ENCODE results near the gene APCDD1.

The APCDD1 gene

DNA sequence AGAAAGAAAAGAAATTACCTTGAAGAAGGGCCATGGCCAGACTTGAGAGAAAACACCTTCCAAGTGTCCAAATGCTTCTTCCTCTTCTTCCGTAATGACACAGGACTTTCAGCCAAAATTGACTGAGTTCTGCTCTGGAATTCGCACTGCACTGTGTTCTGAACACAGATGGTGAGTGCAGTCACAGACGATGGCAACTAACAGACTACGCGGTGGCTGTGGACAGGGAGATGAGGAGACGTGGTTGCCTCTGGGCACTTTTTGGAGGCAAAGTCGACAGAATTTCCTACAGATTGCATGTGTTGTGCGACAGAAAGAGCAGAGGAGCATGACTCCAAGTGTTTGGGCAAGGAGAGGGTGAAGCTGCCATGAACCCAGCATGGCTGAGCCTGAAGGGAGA, 67.1 kb downstream of the APCDD1 start:
- POLR2A ChIA-PET, result no interaction called here
- Histone ChIP-seq H3K4me3 (ENCODE audit: control insufficient read depth in 1 of 7, extremely low read depth in 1 of 7, insufficient read depth in 4 of 7, low read depth in 2 of 7, low read length in 6 of 7) (no peak overlapping the region), H3K36me3 (ENCODE audit: control insufficient read depth in 4 of 4, insufficient read depth in 4 of 4, low read length in 3 of 4) (no peaks in the 10 kb centered on the region), H3K4me1 (ENCODE audit: control extremely low read depth in 1 of 4, control insufficient read depth in 4 of 4, insufficient read depth in 4 of 4, low read length in 3 of 4) (peaks cover 0 to 26% (median 17%) of the 10 kb centered on the region in 4 experiments), H3K27me3 (replicated peaks in 2 of 5; ENCODE audit: control insufficient read depth in 4 of 5, insufficient read depth in 5 of 5, low read length in 4 of 5) (no peaks in the 10 kb centered on the region), H3K27ac (ENCODE audit: insufficient read depth in 1 of 2, low read depth in 1 of 2, low read length in 2 of 2, poor library complexity in 1 of 2, severe bottlenecking in 2 of 2) (no peak overlapping the region), H3K9me3 (ENCODE audit: control extremely low read depth in 1 of 5, control insufficient read depth in 4 of 5, insufficient read depth in 2 of 5, low read depth in 1 of 5, low read length in 4 of 5) (peaks cover 0 to 3% (median 0%) of the 10 kb centered on the region in 5 experiments)
- DNase-seq, result no peak
- WGBS (ENCODE audit: insufficient coverage), result 99% methylated on average over 8 of the region's 8 CpGs
- CTCF ChIA-PET, result interaction anchor here (0.7 to 2.7 kb wide), 3 partner anchors 486 to 551 kb away, joined by 3 to 20 read pairs (median 3); no protein-coding TSS in a partner anchor

GRCh38 chr18:10522574-10522973, 68.1 kb downstream of the APCDD1 start:
- Histone ChIP-seq H3K4me1 (ENCODE audit: control extremely low read depth in 1 of 4, control insufficient read depth in 4 of 4, insufficient read depth in 4 of 4, low read length in 3 of 4) (peaks cover 0 to 34% (median 24%) of the 10 kb centered on the region in 4 experiments), H3K9me3 (ENCODE audit: control extremely low read depth in 1 of 5, control insufficient read depth in 4 of 5, insufficient read depth in 2 of 5, low read depth in 1 of 5, low read length in 4 of 5) (peaks cover 0 to under 1% (median 0%) of the 10 kb centered on the region in 5 experiments), H3K27me3 (replicated peaks in 2 of 5; ENCODE audit: control insufficient read depth in 4 of 5, insufficient read depth in 5 of 5, low read length in 4 of 5) (no peaks in the 10 kb centered on the region), H3K36me3 (ENCODE audit: control insufficient read depth in 4 of 4, insufficient read depth in 4 of 4, low read length in 3 of 4) (no peaks in the 10 kb centered on the region), H3K4me3 (ENCODE audit: control insufficient read depth in 1 of 7, extremely low read depth in 1 of 7, insufficient read depth in 4 of 7, low read depth in 2 of 7, low read length in 6 of 7) (no peak overlapping the region), H3K27ac (ENCODE audit: insufficient read depth in 1 of 2, low read depth in 1 of 2, low read length in 2 of 2, poor library complexity in 1 of 2, severe bottlenecking in 2 of 2) (no peak overlapping the region)
- 100% methylated on average over 2 of the region's 2 CpGs for WGBS (ENCODE audit: insufficient coverage)
- DNase-seq, result no peak
- CTCF ChIA-PET, result interaction anchor here (0.6 to 2.7 kb wide), 5 partner anchors 201 to 552 kb away, joined by 3 to 20 read pairs (median 3); no protein-coding TSS in a partner anchor
- POLR2A ChIA-PET, result no interaction called here

DNA sequence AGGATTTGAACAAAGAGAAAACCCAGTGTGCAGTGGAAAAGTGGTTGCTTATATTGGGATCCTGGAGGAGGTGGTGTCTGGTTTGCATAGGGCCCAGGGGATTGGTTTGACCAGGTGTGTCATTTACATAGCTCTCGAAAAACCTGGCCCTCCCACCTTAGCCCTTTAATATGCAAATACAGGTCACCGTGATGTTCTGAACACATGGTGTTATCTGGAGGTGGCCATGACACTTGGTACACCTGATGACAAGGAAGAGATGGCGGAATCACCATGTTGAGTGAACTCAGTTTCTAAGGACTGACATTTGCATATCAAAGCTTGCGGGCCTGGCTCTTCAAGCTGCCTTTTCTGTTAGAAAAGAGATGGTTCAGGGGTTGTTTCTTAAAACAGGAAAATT, 69.1 kb downstream of the APCDD1 start:
- WGBS (ENCODE audit: insufficient coverage), result 100% methylated on average over 2 of the region's 4 CpGs
- CTCF ChIA-PET, result interaction anchor here (1.1 to 2.7 kb wide), 2 partner anchors 491 to 553 kb away, joined by 5 to 20 read pairs; no protein-coding TSS in a partner anchor
- no peak overlapping the region for H3K27ac ChIP-seq (ENCODE audit: insufficient read depth in 1 of 2, low read depth in 1 of 2, low read length in 2 of 2, poor library complexity in 1 of 2, severe bottlenecking in 2 of 2)
- H3K27me3 ChIP-seq (replicated peaks in 2 of 5; ENCODE audit: control insufficient read depth in 4 of 5, insufficient read depth in 5 of 5, low read length in 4 of 5), result no peaks in the 10 kb centered on the region
- H3K9me3 ChIP-seq (ENCODE audit: control extremely low read depth in 1 of 5, control insufficient read depth in 4 of 5, insufficient read depth in 2 of 5, low read depth in 1 of 5, low read length in 4 of 5), result no peaks in the 10 kb centered on the region
- H3K4me1 ChIP-seq (ENCODE audit: control extremely low read depth in 1 of 4, control insufficient read depth in 4 of 4, insufficient read depth in 4 of 4, low read length in 3 of 4), result peaks cover 2 to 38% (median 22%) of the 10 kb centered on the region in 4 experiments
- DNase-seq, result no peak
- no peak overlapping the region for H3K4me3 ChIP-seq (ENCODE audit: control insufficient read depth in 1 of 7, extremely low read depth in 1 of 7, insufficient read depth in 4 of 7, low read depth in 2 of 7, low read length in 6 of 7)
- H3K36me3 ChIP-seq (ENCODE audit: control insufficient read depth in 4 of 4, insufficient read depth in 4 of 4, low read length in 3 of 4), result no peaks in the 10 kb centered on the region
- POLR2A ChIA-PET, result no interaction called here

DNA sequence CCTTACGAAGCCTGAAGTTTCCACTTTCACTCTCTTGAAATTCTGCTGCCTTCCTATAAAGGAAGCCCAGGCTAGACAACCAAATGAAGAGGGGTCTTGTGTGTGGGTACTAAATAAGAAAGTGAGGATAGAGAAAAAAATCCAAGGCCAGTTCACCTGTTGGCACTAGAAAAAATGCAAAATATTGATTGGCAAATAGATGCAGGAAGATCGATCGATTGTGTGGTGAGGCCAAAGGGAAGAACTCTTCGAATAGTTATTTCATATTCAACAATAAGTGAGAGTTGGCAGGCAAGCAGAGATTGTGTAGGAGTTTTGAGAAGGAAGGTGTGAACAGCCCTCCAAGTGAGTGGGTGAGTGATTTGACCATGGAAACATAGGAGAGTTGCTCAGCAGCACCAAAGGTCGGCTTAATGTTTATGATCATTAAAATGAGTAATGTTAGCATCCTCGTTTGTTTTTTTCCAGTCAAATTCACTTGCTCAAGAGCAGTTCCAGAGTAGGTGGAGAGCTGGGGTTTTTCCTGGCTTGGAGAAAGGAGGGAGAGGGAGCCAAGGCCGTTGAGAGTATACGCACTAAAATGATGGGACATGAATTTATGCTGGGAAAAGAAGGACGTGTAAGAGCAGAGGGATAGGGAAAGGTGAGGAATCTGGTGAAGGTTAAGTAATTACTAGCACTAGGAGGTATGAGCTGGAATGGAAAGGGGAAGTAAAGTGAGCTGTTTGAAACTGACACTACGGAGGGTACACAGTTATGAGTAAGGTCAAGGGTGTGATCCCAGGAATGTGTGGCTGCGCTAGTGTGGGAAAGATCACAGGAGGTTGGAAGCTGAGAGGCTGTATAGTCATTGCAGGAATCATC, 70.3 kb downstream of the APCDD1 start:
- no peak overlapping the region for H3K27ac ChIP-seq (ENCODE audit: insufficient read depth in 1 of 2, low read depth in 1 of 2, low read length in 2 of 2, poor library complexity in 1 of 2, severe bottlenecking in 2 of 2)

DNA sequence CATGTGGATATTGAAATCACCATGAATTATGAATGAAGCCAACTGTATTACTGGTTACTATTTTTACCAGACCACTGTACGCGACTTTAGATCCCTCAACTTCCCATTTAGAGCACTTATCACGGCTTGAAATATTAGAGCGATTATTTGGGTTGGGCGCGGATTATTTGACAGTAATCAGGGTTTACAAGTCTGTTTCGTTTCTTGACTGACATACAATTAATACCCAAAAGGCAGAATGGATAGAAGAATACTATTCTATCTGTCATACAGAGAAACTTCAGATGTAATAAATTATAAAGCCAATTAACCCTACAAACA, 70.9 kb downstream of the APCDD1 start:
- peak overlapping the region in 1 of 2 experiments; percentile 91 for H3K27ac ChIP-seq (ENCODE audit: insufficient read depth in 1 of 2, low read depth in 1 of 2, low read length in 2 of 2, poor library complexity in 1 of 2, severe bottlenecking in 2 of 2)
- WGBS (ENCODE audit: insufficient coverage), result no CpG with 5 or more reads among the region's 7 CpGs

More for the DNA sequence above, 70.3 kb downstream of the APCDD1 start:
- Histone ChIP-seq H3K4me3 (ENCODE audit: control insufficient read depth in 1 of 7, extremely low read depth in 1 of 7, insufficient read depth in 4 of 7, low read depth in 2 of 7, low read length in 6 of 7) (peak overlapping the region in 6 of 7 experiments; percentile 77 to 98 (median 90)), H3K4me1 (ENCODE audit: control extremely low read depth in 1 of 4, control insufficient read depth in 4 of 4, insufficient read depth in 4 of 4, low read length in 3 of 4) (peaks cover 2 to 35% (median 15%) of the 10 kb centered on the region in 4 experiments), H3K9me3 (ENCODE audit: control extremely low read depth in 1 of 5, control insufficient read depth in 4 of 5, insufficient read depth in 2 of 5, low read depth in 1 of 5, low read length in 4 of 5) (no peaks in the 10 kb centered on the region), H3K27me3 (replicated peaks in 2 of 5; ENCODE audit: control insufficient read depth in 4 of 5, insufficient read depth in 5 of 5, low read length in 4 of 5) (no peaks in the 10 kb centered on the region), H3K36me3 (ENCODE audit: control insufficient read depth in 4 of 4, insufficient read depth in 4 of 4, low read length in 3 of 4) (no peaks in the 10 kb centered on the region)
- peak; percentile 37 to 75 (median 64) for DNase-seq
- POLR2A ChIA-PET, result interaction anchor here (0.6 kb wide), 1 partner anchor 594 kb away, joined by 3 read pairs; no protein-coding TSS in a partner anchor
- 48% methylated on average over 7 of the region's 11 CpGs for WGBS (ENCODE audit: insufficient coverage)
- CTCF ChIA-PET, result interaction anchor here (1.6 to 1.8 kb wide), 2 partner anchors 9 to 10 kb away, joined by 4 read pairs; no protein-coding TSS in a partner anchor

DNA sequence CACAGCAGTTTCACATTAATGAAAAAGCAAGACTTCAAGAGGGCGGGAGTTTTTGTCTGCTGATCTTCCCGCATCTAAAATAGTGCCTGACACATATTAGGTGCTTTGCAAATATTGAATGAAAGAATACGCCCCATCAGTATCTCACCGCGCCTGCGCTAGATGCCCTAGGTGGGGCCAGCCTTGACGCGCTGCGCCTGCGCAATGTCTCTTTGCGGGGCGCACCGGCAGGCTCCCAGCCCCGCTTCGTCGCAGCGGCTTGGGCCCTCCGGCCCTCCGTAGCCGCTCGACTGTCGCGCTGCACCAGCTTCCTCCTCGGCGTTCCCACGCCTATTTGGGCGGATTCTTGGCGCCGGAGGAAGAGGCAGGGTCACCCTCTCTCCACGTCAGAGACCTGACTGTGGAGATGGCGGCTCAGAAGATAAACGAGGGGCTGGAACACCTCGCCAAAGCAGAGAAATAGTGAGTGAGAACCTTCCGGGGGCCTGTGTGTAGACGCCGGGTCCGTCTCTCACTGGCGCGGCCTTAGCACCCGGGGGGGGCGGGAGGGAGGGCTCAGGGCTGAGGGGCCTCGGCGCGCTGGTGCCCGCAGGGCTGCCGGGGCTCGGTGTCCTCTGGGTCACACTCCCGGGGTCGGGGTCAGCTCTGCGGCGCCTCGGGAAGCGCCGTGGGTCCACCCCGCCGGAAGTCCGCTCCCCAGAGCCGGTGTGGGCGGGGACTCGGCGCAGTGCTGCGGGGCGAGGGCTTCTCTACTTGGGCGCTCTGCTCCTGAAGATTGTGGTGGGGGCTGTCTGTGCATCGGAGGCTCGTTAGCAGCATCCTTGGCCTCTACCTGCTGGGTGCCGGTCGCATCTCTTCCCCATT, 71.5 kb downstream of the APCDD1 start, which contains the start of gene NAPG:
TSS of gene NAPG (plus strand) at position 331 of the 864 bp plus-strand sequence. CDS start at position 407, 76 bp downstream.
- CTCF ChIA-PET, result interaction anchor here (1.6 to 1.8 kb wide), 2 partner anchors 9 to 10 kb away, joined by 4 read pairs; no protein-coding TSS in a partner anchor
- under 1% methylated on average over 46 of the region's 68 CpGs for WGBS (ENCODE audit: insufficient coverage)
- POLR2A ChIA-PET, result interaction anchor here (0.6 to 0.7 kb wide), 4 partner anchors 12 to 595 kb away, joined by 3 read pairs; no protein-coding TSS in a partner anchor

More for the DNA sequence above, 70.9 kb downstream of the APCDD1 start:
- ChIA-PET CTCF (interaction anchor here (1.6 to 1.8 kb wide), 2 partner anchors 9 kb away, joined by 4 read pairs; no protein-coding TSS in a partner anchor), POLR2A (interaction anchor here (0.6 to 0.7 kb wide), 4 partner anchors 13 to 595 kb away, joined by 3 read pairs; no protein-coding TSS in a partner anchor)
- Histone ChIP-seq H3K27me3 (replicated peaks in 2 of 5; ENCODE audit: control insufficient read depth in 4 of 5, insufficient read depth in 5 of 5, low read length in 4 of 5) (no peaks in the 10 kb centered on the region), H3K36me3 (ENCODE audit: control insufficient read depth in 4 of 4, insufficient read depth in 4 of 4, low read length in 3 of 4) (no peaks in the 10 kb centered on the region), H3K4me3 (ENCODE audit: control insufficient read depth in 1 of 7, extremely low read depth in 1 of 7, insufficient read depth in 4 of 7, low read depth in 2 of 7, low read length in 6 of 7) (peak overlapping the region in 6 of 7 experiments; percentile 77 to 98 (median 90)), H3K4me1 (ENCODE audit: control extremely low read depth in 1 of 4, control insufficient read depth in 4 of 4, insufficient read depth in 4 of 4, low read length in 3 of 4) (peaks cover 2 to 37% (median 16%) of the 10 kb centered on the region in 4 experiments), H3K9me3 (ENCODE audit: control extremely low read depth in 1 of 5, control insufficient read depth in 4 of 5, insufficient read depth in 2 of 5, low read depth in 1 of 5, low read length in 4 of 5) (no peaks in the 10 kb centered on the region)
- DNase-seq, result peak; percentile 14 to 71 (median 60)

More for the DNA sequence above, 71.5 kb downstream of the APCDD1 start, which contains the start of gene NAPG:
- peaks cover 2 to 38% (median 16%) of the 10 kb centered on the region in 4 experiments for H3K4me1 ChIP-seq (ENCODE audit: control extremely low read depth in 1 of 4, control insufficient read depth in 4 of 4, insufficient read depth in 4 of 4, low read length in 3 of 4)
- no peaks in the 10 kb centered on the region for H3K36me3 ChIP-seq (ENCODE audit: control insufficient read depth in 4 of 4, insufficient read depth in 4 of 4, low read length in 3 of 4)
- peak; percentile 95 to 97 (median 97) for DNase-seq
- peak within 1 kb of the TSS; percentile 68 to 98 (median 90) for H3K4me3 ChIP-seq (ENCODE audit: control insufficient read depth in 1 of 7, extremely low read depth in 1 of 7, insufficient read depth in 4 of 7, low read depth in 2 of 7, low read length in 6 of 7)
- H3K27me3 ChIP-seq (replicated peaks in 2 of 5; ENCODE audit: control insufficient read depth in 4 of 5, insufficient read depth in 5 of 5, low read length in 4 of 5), result no peaks in the 10 kb centered on the region
- peak within 1 kb of the TSS; percentile 62 to 91 for H3K27ac ChIP-seq (ENCODE audit: insufficient read depth in 1 of 2, low read depth in 1 of 2, low read length in 2 of 2, poor library complexity in 1 of 2, severe bottlenecking in 2 of 2)
- no peaks in the 10 kb centered on the region for H3K9me3 ChIP-seq (ENCODE audit: control extremely low read depth in 1 of 5, control insufficient read depth in 4 of 5, insufficient read depth in 2 of 5, low read depth in 1 of 5, low read length in 4 of 5)
